Measurements from ENCODE around the gene CACNB2.

DNA sequence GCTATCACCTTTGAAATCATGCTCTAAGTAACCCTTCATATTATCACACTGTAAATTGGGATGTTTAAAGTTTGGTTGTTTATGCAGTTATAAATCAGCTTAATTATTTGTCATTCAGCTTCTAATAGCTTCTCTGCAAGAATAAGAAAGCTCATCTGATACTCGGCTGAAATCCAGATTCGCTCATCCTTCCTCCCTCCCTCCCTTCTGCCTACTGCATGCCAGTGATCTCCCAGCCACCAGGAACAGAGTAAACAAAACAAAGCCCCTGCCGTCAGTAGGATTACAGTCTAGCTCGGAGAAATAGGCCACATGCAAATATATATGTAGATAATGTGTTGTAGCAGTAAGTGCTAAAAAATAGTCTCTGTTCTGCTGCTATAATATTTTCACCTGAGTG is 299.4 kb downstream of the CACNB2 start:
- TF ChIP-seq, protein P1, sequence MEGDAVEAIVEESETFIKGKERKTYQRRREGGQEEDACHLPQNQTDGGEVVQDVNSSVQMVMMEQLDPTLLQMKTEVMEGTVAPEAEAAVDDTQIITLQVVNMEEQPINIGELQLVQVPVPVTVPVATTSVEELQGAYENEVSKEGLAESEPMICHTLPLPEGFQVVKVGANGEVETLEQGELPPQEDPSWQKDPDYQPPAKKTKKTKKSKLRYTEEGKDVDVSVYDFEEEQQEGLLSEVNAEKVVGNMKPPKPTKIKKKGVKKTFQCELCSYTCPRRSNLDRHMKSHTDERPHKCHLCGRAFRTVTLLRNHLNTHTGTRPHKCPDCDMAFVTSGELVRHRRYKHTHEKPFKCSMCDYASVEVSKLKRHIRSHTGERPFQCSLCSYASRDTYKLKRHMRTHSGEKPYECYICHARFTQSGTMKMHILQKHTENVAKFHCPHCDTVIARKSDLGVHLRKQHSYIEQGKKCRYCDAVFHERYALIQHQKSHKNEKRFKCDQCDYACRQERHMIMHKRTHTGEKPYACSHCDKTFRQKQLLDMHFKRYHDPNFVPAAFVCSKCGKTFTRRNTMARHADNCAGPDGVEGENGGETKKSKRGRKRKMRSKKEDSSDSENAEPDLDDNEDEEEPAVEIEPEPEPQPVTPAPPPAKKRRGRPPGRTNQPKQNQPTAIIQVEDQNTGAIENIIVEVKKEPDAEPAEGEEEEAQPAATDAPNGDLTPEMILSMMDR (IDR thresholded peaks at IDR 0.05), result no peak
- TF ChIP-seq MXI1 (IDR thresholded peaks at IDR 0.05; ENCODE audit: low read depth, low read length) (no peak), POLR2AphosphoS5 (IDR thresholded peaks at IDR 0.05; ENCODE audit: low read depth, low read length) (no peak), SIN3A (IDR thresholded peaks at IDR 0.05; ENCODE audit: borderline replicate concordance, low read depth, low read length) (no peak)
- TF ChIP-seq, protein P2, sequence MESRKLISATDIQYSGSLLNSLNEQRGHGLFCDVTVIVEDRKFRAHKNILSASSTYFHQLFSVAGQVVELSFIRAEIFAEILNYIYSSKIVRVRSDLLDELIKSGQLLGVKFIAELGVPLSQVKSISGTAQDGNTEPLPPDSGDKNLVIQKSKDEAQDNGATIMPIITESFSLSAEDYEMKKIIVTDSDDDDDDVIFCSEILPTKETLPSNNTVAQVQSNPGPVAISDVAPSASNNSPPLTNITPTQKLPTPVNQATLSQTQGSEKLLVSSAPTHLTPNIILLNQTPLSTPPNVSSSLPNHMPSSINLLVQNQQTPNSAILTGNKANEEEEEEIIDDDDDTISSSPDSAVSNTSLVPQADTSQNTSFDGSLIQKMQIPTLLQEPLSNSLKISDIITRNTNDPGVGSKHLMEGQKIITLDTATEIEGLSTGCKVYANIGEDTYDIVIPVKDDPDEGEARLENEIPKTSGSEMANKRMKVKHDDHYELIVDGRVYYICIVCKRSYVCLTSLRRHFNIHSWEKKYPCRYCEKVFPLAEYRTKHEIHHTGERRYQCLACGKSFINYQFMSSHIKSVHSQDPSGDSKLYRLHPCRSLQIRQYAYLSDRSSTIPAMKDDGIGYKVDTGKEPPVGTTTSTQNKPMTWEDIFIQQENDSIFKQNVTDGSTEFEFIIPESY (IDR thresholded peaks at IDR 0.05; ENCODE audit: borderline replicate concordance, low read depth), result no peak
